ENCODE data around the gene ST6GALNAC6.

GRCh38 chr9:127944586-127945218 is 45.3 kb upstream of the ST6GALNAC6 start:
- no peak for TF ChIP-seq CTCF (IDR thresholded peaks at IDR 0.05)
- no peak for TF ChIP-seq MAZ (IDR thresholded peaks at IDR 0.05; ENCODE audit: borderline replicate concordance, low read depth, low read length)
